Stimulated activated CD4-positive, alpha-beta T cell treated with anti-CD3 and anti-CD28 coated beads, TNF-alpha, amount 100 ng/mL, for 24 hours (primary cell): ENCODE results near the gene FGFRL1.

Source experiments
- DNase-seq, 3 experiments: peaks; one replicate each; pipeline ENCODE4 v3.0.0-alpha.2; 2020; ENCODE audit warnings: low read depth in 3 of 3

FGFRL1 gene

DNA sequence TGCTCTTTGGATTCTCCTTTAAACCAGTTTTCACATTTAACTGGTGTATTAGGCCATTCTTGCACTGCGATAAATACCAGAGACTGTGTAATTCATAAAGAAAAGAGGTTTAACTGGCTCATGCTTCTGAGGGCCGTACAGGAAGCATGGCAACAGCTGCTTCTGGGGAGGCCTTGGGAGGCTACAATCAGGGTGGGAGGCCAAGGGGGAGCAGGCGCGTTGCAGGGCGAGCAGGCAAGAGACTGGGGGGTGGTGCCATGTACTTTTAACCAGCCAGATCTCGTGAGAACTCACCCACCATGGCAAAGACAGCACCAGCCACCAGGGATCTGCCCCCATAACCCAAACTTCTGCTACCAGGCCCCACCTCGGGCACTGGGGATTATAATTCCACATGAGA is 63.8 kb downstream of the FGFRL1 start:
- DNase-seq, result no peak

DNA sequence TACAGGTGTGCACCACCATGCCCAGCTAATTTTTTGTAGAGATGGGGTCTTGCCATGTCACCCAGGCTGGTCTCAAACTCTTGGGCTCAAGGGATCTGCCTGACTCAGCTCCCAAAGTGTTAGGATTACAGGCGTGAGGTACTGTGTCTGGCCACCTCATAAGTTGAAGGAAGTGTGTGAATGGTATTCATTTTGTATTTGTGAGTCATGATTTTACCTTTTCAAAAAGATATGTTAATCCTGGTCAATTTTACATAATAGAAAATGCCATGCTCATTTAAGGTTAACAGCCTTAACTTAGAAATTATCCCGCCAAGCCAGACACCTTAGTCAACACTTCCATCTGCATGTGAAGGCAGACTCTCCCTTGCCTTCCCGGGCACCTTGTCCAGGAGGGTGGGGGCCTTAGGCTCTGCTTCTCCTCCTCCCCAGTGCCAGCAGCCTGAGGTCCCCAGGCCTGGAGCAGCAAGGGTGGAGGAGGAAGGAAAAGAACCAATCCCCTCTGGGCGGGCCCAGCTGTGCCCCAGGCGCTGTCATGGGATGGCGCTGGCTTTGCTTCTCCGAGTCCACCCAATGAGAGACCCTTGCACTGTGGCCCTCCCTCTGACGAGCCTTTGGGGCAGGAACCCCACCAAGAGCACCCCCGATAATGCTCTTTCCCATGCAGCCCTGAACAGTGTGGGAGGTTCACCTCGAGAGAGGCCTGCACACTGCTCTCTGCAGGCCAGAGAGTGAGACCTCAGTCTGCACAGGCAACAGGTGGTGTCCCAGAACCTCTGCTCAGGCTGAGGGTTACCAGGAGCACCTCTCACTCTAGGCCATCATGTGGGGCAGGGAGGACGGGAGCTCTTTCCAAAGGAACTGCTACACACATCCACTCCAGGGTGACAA is 64.6 kb downstream of the FGFRL1 start:
- DNase-seq, result no peak
